NCI-H446 treated with DMSO at 0.1 percent for 48 hours (cell line): ENCODE data around the gene E2F4.

ENCODE experiments used
- DNase-seq: peaks from one replicate; lab custom pipeline; 2025; lab: John Stamatoyannopoulos, UW

Gene E2F4

DNA sequence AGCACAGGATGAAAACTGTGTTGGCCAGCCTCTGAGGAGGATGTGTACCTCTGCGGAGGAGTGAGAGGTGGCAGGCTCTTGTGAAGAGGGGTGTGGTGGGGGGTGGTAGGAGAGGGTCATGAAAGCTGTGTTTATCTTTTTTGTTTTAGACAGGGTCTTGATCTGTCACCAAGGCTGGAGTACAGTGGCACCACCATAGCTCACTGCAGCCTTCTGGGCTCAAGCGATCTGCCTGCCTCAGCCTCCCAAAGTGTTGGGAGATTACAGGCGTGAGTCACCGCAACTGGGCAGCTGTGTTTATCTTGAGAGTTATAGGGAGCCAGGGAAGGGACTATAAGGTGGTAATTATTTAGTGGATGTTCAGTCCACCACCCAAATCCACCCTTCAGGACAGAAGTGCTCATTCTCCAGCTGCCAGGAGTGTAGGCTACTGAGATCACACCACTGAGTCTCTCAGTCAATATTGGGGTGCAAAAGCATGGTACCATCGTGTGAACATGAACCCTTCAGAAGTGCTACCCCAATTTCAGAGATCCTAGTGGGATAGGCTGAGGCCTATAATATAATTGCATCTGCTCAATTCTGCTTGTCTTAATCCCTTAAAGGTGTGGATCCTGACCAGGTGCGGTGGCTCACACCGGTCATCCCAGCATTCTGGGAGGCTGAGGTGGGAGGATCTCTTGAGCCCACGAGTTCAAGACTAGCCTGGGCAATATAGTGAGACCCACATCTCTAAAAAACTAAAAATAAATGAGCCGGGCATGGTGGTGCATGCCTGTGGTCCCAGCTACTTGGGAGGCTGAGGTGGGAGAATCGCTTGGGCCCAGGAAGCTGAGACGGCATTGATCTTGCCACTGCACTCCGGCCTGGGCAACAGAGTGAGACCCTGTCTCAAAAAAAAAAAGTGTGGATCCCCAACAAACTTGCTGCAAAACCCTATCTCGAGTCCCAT, 1.2 kb upstream of the E2F4 start:
- no peak for DNase-seq

DNA sequence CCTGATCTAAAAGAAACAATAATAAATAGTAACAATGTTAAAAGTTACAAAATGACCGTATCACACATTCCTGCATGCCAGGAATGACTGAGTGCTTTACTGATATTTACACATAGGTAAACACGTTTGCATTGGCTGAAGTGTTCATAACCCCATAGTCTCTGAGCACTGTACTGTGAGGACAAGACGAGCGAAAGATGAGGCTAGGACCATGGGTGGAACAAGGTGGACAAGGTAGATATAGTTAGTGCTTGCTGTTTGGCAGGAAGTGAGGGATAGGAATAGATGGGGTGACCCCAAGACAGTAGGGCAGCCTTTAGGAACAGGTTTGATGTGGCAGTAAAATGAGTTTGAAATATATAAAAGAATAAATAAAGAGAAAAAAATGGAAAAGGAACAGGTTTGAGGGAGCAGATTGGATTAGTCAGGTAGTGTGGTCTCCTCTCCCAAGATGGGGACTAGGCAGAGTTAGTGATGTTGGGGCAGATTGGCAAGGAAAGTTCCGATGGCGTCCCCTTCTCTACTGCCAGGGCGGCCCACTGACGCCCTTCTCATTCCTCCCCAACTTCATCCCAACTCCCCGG, 452 bp upstream of the E2F4 start:
- DNase-seq = no peak

DNA sequence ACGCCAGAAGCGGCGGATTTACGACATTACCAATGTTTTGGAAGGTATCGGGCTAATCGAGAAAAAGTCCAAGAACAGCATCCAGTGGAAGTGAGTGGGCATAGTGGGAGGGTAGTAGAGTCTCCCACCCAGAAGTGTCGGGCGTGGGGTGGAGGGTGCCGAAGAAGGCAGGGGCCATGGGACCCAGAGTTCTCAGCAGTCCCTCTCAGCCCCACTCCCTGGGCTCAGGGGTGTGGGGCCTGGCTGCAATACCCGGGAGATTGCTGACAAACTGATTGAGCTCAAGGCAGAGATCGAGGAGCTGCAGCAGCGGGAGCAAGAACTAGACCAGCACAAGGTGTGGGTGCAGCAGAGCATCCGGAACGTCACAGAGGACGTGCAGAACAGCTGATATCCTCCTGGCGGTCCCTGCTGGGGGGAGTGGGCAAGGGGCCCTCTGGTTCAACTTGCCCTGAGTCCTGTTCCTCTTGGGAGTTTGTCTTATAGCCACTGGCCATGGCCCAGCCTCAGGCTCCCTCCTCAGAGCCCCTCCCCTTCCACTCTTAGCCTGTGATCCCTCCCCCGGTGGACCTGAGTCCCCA, 916 bp downstream of the E2F4 start:
- no peak for DNase-seq

DNA sequence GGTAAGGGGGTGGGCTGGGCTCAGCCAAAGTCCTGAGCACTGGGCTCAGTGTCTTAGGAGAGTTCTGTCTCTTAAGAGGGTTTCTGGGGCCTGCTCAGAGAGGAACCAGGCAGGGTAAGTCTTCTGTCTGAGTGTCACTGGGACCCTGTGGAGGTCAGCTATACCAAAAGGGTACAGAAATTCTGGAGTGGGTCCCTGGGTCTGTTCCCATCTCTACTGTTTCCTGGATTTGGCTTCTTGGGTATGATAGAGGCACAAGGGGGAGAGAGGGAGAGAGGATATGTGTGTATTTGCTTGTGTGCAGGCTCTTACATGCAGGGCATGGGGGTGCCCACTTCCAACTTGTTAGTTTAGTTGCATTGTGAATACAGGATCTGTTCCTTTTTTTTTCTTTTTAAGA, 1.6 kb downstream of the E2F4 start:
- no peak for DNase-seq

DNA sequence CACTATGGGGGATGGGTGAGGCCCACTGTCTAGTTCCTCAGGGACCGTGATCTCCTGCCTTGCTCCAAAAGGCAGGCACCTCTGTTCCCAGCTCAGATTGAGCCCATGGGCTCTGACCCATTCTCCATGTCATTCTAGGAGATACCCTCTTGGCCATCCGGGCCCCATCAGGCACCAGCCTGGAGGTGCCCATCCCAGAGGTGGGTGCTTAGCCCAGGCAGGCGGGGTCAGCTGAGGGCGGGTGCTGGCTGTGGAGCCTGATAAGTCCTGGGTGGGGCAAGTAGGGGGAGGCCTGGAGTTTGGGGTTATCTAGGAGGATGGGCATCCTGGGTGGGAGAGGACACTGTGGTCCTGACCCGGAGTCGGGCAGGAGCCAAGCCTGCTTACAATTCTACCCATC, 2.3 kb downstream of the E2F4 start:
- DNase-seq = no peak

DNA sequence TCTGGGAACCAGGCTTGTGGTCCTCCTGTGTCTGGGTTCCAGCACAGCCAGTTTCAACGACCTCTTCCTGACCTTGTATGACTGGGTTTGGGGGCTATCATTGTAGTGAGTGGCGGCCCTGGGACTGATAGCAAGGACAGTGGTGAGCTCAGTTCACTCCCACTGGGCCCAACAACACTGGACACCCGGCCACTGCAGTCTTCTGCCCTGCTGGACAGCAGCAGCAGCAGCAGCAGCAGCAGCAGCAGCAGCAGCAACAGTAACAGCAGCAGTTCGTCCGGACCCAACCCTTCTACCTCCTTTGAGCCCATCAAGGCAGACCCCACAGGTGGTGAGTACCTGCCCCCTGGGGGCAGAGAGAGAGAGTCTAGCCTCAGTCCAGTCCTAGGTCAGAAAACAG, 3.7 kb downstream of the E2F4 start:
- no peak for DNase-seq

DNA sequence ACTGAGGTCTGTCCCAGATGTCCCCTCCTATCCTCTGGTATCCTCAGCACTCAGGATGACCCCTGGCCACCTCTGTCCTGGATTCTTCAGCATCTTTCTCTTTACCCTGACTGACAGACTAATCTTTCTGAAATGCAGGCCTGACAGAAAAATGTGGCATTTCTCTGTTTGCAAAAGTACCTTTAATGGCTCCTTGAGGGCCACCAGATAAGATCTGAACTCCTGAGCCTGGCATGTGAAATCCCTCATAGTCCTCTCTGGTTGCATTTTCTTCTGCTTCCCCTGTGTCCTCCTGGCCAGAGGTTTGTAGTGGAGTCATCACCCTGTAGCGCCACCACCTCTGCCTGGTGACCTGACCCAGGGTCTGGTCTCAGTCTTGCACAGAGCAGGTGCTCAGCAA, 4.9 kb downstream of the E2F4 start:
- DNase-seq = no peak

DNA sequence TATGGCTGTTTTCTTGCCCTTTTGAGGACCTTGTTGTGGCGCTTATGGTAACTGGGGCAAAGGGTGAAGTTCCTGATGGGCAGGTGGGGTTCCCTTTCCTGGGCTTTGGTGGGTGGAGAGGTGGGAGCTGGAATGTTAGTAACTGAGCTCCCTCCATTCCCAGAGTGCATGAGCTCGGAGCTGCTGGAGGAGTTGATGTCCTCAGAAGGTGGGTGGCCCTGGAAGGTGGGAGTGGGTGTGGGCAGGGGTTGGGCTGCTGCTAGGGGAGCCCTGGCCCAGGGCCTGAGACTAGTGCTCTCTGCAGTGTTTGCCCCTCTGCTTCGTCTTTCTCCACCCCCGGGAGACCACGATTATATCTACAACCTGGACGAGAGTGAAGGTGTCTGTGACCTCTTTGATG, 5.7 kb downstream of the E2F4 start:
- no peak for DNase-seq

DNA sequence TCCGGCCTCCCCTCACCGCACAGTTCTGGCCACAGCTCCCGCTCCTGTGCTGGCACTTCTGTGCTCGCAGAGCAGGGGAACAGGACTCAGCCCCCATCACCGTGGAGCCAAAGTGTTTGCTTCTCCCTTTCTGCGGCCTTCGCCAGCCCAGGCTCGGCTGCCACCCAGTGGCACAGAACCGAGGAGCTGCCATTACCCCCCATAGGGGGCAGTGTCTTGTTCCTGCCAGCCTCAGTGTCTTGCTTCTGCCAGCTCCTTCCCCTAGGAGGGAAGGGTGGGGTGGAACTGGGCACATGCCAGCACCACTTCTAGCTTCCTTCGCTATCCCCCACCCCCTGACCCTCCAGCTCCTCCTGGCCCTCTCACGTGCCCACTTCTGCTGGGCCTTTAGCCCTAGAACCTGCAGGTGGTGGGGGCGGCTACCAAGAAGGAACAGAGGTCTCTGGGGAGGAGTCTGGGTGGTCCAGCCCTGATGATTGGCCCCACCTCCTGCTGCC, 6.3 kb downstream of the E2F4 start:
- no peak for DNase-seq

DNA sequence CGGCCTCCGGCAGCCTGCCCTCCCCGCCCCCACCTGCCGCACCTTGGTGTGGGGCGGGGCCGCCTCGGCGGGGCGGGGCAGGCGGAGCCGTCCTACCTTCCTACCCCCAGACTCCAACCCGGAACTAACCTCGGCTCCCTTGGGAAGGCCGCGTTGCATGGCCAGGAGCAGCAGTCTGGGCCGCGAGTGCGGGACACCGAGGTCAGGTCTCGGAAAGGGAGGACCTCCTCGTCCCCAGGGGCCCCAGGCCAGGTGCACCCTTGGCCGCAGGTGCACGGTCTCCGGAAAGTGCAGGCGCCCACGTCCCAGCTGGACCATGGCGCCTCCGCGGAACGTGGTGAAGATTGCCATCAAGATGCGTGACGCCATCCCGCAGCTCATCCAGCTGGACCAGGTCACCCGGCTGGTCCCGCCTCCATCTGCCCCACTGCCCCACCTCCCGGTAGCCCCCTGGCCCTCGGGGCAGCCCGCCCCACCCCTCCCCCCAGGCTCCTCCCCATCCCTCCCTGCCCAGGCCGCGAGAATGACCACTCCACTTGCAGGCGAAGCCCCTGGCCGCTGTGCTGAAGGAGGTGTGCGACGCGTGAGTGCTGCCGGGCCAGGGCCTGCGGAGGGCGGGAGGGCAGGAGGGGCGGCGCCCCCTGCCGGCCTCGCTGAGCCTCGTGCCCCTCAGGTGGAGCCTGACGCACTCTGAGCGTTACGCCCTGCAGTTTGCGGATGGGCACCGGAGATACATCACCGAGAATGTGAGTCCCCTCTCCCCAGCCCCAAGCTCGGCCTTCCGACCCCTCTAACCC, 7.3 kb downstream of the E2F4 start, which contains the start of gene ELMO3:
ELMO3 (plus strand) TSS at position 121 of the 797 bp plus-strand sequence; CDS start at position 317, 196 bp downstream.
- DNase-seq = no peak

DNA sequence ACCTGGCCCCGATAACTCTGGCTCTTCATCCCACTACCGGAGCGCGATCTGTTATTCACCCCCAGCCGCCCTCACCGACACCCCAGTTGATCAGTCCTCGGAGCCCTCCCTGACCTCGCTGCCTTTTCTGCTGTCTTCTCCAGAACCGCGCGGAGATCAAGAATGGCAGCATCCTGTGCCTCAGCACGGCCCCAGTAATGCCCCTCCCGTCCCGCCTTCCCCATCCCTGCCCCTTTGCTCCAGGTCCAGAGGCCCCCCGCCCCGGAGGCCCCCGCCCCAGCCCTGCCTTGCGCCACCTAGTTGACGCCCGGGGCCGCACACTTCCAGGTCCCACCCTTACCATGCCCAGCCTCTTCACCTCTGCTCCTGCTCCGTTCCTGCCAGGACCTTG, 7.8 kb downstream of the E2F4 start:
- DNase-seq = no peak

DNA sequence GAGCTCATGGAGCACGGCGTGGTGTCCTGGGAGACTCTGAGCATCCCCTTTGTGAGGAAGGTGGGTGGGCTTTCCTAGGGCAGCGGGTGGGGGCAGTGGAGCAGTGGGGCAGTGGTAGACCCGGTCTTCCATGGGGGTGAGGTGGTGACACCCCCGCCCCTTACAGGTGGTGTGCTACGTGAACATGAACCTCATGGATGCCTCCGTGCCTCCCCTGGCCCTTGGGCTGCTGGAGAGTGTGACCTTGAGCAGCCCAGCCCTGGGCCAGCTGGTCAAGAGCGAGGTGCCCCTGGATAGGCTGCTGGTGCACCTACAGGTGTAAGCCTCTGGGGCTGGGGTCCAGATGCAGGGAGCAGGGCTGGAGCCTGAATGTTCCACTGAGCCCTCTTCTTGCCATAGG, 8.5 kb downstream of the E2F4 start:
- no peak for DNase-seq

DNA sequence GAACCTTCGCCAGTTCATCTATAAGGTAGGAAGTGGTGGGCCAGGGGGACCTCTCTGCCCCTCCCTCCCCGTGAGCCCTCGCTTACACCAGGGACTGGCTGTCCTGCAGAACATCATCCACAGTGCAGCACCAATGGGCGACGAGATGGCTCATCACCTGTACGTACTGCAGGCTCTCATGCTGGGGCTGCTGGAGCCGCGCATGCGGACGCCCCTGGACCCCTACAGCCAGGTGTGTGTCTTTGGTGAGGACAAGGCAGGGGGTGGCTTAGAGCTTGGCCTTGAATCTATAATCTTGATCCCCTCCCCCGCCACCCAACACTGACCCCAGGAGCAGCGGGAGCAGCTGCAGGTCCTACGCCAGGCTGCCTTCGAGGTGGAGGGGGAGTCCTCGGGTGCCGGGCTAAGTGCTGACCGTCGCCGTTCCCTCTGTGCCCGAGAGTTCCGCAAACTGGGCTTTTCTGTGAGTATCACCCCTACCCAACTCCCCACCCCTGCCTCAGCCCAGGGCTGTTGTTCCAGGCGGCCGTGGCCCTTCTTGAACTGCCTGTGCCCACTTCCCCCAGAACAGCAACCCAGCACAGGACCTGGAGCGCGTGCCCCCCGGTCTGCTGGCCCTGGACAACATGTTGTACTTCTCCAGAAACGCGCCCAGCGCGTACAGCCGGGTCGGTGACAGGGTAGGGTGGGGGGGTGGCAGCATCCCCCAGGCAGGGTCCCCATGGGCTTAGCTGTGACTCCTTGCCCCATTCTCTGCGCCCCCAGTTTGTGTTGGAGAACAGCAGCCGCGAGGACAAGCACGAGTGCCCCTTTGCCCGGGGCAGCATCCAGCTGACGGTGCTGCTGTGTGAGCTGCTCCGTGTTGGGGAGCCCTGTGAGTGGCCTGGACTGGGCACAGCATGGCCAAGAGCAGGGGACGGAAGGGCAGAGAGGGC, 9.7 kb downstream of the E2F4 start:
- no peak for DNase-seq

DNA sequence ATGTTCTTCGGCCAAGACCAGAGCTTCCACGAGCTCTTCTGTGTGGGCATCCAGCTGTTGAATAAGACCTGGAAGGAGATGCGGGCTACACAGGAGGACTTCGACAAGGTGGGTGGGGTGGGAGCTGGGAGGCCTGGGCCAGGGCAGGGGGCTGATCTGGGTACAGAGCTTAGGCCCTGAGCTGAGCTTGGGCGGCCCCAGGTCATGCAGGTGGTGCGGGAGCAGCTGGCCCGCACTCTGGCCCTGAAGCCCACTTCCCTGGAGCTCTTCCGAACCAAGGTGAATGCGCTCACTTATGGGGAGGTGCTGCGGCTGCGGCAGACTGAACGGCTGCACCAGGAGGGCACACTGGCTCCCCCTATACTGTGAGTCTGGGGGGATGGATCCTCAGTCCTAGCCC, 10.5 kb downstream of the E2F4 start:
- no peak for DNase-seq

DNA sequence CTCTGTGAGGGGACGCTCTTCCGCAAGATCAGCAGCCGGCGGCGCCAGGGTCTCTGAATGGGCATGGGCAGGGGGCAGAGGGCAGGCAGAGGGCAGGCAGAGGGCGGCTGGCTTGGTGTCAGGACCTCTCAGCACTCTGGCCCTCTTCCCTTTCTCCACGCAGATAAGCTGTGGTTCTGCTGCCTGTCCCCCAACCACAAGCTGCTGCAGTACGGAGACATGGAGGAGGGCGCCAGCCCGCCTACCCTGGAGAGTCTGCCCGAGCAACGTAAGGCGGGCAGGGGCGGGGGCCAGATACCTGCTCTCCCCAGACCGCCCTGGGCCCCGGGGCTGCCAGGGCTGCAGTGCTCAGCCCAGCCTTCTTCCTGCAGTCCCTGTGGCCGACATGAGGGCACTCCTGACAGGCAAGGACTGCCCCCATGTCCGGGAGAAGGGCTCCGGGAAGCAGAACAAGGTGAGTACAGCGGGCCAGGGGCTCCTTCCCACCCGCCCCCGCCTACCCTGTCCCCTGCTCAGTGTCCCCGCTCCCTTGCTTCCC, 11.1 kb downstream of the E2F4 start:
- no peak for DNase-seq

DNA sequence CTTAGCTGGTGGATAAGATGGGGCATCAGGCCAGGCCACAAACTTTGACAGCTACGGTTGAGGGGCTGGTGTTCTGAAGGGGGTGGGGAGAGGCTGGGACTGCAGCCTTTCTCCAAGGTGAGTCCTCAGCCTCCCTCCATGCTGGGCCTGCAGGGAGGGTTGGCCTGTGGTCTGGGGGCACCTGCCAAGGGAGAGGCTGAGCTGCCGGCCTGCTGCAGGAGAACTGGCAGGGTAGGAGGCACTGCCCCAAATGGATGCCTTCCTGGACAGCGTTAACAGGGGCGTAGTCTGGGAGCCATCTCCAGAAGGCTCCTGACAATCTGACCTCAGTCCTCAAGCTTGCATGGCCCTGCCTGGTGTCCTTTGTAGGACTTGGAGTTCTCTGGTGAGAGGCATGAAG, 12.1 kb downstream of the E2F4 start:
- DNase-seq = no peak

DNA sequence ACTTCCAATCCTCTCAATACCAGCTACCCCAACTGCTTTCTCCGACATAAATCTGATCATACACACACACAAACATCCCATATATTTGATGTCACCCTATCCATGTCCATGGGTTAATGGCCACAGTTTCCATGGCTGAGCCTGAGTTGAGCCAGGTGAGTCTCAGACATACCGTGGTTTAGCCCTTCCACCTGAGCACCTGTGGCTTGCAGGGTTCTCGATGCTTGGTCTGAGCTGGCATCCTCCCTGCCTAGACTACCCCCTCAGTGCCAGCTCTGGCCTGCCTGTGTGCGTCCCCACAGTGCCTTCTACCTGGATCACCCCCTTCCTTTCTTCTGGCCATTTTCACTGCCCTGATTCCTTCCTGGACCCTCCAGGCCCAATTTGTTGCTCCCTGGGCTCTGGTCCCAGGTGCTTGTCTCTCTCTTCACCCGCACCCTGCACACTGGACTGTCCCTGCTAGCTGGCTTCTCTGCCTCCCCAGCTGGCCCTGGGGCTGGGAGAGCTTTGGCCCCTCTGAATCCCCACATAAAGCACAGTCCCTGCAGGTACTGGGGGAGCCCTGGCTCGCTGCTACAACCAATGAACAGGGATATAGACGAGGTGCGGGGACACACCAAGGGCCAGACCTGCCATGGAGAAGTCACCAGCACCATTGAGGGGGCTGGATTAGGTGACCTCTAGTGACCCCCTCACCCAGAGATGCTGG, 14.3 kb downstream of the E2F4 start:
- DNase-seq = no peak

DNA sequence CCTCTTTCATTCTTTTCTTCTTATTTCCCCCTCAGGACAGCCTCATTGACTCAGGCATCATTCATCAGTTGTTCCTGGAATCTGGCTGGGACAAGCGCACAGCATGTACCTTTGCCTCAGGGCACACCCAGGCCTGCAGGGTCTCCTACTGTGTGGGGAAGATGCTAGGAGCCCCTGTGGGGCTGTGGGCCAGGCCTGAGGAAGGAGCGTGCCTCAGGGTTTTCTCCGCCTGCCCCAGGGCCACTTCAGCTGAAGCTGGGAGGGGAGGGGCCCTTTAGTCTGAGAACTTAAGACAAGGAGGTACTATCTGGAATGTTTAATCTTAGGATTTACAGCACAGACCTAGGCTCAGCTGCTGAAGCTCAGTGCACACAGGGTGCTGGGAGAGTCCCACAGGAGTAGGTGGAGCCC, 14.9 kb downstream of the E2F4 start:
- no peak for DNase-seq

DNA sequence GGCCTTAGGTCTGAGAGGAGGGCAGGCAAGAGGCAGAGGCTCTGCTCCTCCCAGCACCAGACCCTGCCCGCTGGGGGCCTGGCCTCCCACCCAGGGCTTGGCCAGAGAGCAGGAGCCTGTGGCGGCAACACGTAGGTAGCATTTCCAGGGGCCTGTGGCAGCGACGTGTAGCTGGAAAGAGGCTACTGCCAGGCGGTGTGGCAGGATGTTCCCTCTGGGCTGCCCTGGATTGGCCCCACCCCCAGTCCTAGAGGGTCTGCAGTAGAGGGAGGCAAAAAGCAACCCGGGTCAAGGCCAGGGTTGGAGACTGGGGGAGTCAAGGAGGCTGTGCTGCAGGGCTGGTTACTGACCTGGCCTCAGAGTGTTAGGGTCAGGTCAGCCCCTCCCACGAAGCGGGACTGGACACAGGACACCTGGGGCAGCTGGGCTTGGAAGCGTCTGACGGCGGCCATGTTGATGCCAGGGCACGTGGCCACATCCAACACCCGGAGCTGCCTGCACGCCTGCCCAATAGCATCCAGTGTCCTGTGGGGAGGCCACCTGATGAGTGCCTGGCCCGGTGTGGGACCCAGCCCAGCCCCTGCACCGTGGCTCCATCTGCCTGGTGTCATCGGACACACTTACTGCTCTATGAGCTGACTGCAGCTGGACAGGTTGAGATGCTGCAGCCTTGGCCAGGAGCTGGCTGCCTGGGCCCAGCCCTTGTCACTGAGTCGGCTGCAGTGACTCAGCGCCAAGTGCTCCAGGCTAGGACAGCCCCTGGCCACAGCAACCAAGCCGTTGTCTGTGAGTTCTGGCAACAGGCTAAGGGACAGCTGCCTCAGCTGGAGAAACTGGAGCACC, 15.5 kb downstream of the E2F4 start:
- DNase-seq = no peak
